CD4-positive, alpha-beta T cell treated with Interleukin-1 beta for 1 hour (primary cell): Measurements from ENCODE around the gene APLN.
A peak's percentile ranks its signal among the peaks of the same experiment; 100 is the strongest.

Experiments
- DNase-seq, 2 donors: peaks; one replicate each; pipeline ENCODE4 v3.0.0-alpha.2; 2020 to 2022

Gene APLN

GRCh38 chrX:129659861-129660260 is 5.1 kb upstream of the APLN start:
- DNase-seq: no peak

GRCh38 chrX:129659141-129659540 is 4.4 kb upstream of the APLN start:
- no peak for DNase-seq

- DNase-seq: no peak
Measured at GRCh38 chrX:129658429-129658828, 3.7 kb upstream of the APLN start.

GRCh38 chrX:129655547-129656249 is 942 bp upstream of the APLN start:
- peak in 1 of 2 donors; percentile 29 for DNase-seq

- DNase-seq: no peak
Measured at GRCh38 chrX:129653971-129654651, 645 bp downstream of the APLN start.

- DNase-seq: no peak
Measured at GRCh38 chrX:129653181-129653970, 1.4 kb downstream of the APLN start.

- DNase-seq: no peak
Measured at GRCh38 chrX:129652565-129653169, 2.1 kb downstream of the APLN start.

GRCh38 chrX:129651756-129652564 is 2.8 kb downstream of the APLN start:
- no peak for DNase-seq

GRCh38 chrX:129650821-129651510 is 3.8 kb downstream of the APLN start:
- DNase-seq: no peak

- no peak for DNase-seq
Measured at GRCh38 chrX:129650183-129650689, 4.5 kb downstream of the APLN start.

GRCh38 chrX:129649268-129650182 is 5.2 kb downstream of the APLN start:
- no peak for DNase-seq

GRCh38 chrX:129648514-129649267 is 6.1 kb downstream of the APLN start:
- no peak for DNase-seq

- DNase-seq: no peak
Measured at GRCh38 chrX:129647418-129648410, 7.0 kb downstream of the APLN start.

GRCh38 chrX:129646566-129647417 is 8.0 kb downstream of the APLN start:
- DNase-seq: no peak

GRCh38 chrX:129642641-129643040 is 12.1 kb downstream of the APLN start:
- no peak for DNase-seq

- no peak for DNase-seq
Measured at GRCh38 chrX:129641941-129642340, 12.8 kb downstream of the APLN start.

GRCh38 chrX:129641469-129641868 is 13.3 kb downstream of the APLN start:
- no peak for DNase-seq
